HCT116 (cell line): ENCODE results near the gene DAZAP1.

Source experiments
- EZH2 ChIP-seq: fragments of 200-600 bp; sonication (generic); IDR thresholded peaks from 2 replicates; pipeline ENCODE4 v1.6.1; 2017; ENCODE audit warnings: antibody characterized with exemption, mixed run types
- EZH2phosphoT487 ChIP-seq: fragments of 200-600 bp; IDR thresholded peaks from 2 replicates; pipeline ENCODE4 v1.6.1; 2018; ENCODE audit warnings: antibody characterized with exemption, borderline replicate concordance
- JUND ChIP-seq: IDR thresholded peaks from 2 replicates; pipeline ENCODE4 v1.6.1; 2012
- SP1 ChIP-seq: IDR thresholded peaks from 2 replicates; pipeline ENCODE4 v1.6.1; 2012; ENCODE audit warnings: low read depth
- TF ChIP-seq, protein P1 (sequence below): IDR thresholded peaks from 2 replicates; pipeline ENCODE4 v1.6.1; 2012
- TF ChIP-seq, protein P2 (sequence below), 3 experiments: fragments of 200-600 bp in 1 of 3; sonication (generic) in 1 of 3; IDR thresholded peaks in 2 of 3; conservative IDR thresholded peaks in 1 of 3; 2 replicates each; pipeline ENCODE4 v1.5.1; 2012 to 2017; ENCODE audit warnings: low read depth in 2 of 3, low read length in 2 of 3, antibody characterized with exemption in 1 of 3, borderline replicate concordance in 1 of 3, control low read depth in 1 of 3, mild to moderate bottlenecking in 1 of 3, mixed read lengths in 1 of 3, mixed run types in 1 of 3, moderate library complexity in 1 of 3; ENCODE audit not compliant: insufficient read depth in 1 of 3

DNA sequence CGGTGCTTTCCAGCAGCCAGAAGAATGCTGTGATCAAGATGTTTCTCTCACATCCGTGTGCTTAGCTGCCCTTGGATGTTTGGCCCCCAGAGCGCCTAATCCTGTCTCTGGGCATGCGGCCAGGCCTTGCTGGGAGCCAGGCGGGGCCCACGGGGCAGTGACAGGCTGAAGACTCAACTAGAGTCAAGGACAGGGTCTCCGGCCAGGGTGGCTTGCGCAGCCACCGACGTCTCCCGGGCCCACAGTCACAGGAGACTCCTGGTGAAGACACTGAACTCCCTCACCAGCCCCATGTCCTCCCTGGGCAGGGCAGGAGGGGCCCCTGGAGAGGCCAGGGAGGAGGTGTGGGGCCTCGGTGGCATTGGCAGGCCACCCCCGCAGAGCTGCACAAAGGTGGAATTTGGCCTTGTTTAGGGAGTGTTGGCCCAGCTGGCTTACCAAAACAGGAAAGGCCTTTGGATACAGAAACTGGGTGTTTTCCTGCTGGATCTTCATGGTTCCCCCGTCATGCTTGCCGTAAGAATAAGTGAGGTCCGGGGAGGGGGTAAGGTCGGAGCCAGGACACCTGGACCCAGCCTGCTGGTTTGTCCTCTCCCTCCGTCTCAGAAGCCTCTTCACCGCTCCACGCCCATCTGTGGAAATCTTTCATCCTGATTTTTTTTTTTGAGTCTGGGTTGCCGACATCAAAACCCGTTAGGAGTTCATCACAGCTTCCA is 33.7 kb upstream of the DAZAP1 start:
- TF ChIP-seq, protein P1, sequence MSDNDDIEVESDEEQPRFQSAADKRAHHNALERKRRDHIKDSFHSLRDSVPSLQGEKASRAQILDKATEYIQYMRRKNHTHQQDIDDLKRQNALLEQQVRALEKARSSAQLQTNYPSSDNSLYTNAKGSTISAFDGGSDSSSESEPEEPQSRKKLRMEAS: no peak
- TF ChIP-seq, protein P2, sequence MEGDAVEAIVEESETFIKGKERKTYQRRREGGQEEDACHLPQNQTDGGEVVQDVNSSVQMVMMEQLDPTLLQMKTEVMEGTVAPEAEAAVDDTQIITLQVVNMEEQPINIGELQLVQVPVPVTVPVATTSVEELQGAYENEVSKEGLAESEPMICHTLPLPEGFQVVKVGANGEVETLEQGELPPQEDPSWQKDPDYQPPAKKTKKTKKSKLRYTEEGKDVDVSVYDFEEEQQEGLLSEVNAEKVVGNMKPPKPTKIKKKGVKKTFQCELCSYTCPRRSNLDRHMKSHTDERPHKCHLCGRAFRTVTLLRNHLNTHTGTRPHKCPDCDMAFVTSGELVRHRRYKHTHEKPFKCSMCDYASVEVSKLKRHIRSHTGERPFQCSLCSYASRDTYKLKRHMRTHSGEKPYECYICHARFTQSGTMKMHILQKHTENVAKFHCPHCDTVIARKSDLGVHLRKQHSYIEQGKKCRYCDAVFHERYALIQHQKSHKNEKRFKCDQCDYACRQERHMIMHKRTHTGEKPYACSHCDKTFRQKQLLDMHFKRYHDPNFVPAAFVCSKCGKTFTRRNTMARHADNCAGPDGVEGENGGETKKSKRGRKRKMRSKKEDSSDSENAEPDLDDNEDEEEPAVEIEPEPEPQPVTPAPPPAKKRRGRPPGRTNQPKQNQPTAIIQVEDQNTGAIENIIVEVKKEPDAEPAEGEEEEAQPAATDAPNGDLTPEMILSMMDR (IDR thresholded peaks at IDR 0.05 in 2 of 3, conservative IDR thresholded peaks at IDR 0.05 in 1 of 3; ENCODE audit: borderline replicate concordance in 1 of 3, insufficient read depth in 1 of 3, low read depth in 2 of 3, low read length in 2 of 3): no peak
- TF ChIP-seq JUND: no peak
- no peak for TF ChIP-seq EZH2phosphoT487
- no peak for TF ChIP-seq EZH2
- TF ChIP-seq SP1: no peak
